HuH-7.5 (cell line): ENCODE results near the gene PYGB.

Experiments
- DNase-seq: peaks from one replicate; pipeline ENCODE4 v3.0.0; 2011; ENCODE audit warnings: low spot score

Gene PYGB

DNA sequence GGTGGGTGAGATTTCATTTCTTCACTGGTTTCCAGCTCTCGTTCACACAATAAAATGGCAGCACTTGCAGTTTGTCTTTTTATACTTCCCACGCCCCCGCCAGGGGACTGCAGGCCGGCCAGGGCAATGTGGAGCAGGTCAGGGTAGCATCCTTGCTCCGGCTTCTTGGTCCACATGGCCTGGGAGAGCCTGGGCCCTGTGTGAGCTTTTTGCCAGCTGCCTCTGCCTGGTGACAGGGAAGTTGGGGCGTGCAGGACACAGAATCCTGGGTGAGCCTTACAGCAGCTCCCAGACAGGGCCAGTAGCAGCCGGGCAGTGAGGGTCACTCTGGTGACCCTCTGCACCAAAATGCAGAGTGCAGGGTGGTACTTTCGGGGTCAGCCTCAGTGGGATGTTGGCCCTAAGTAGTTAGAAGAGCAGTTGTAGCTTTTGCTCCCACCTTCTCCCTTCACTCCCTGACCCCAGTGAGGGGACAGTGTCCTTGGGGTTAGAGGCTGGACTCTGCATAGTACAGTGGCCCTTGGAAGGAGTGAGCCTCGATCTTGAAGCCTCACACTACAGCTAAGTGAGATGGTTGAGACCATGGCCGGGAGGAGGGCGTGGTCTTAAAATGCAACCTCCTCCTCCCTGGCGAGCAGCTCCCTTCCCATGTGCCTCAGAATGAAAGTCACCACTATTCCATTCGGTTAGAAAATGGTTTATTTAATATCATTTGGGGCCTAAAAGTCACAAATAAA is 23.8 kb downstream of the PYGB start:
- no peak for DNase-seq

DNA sequence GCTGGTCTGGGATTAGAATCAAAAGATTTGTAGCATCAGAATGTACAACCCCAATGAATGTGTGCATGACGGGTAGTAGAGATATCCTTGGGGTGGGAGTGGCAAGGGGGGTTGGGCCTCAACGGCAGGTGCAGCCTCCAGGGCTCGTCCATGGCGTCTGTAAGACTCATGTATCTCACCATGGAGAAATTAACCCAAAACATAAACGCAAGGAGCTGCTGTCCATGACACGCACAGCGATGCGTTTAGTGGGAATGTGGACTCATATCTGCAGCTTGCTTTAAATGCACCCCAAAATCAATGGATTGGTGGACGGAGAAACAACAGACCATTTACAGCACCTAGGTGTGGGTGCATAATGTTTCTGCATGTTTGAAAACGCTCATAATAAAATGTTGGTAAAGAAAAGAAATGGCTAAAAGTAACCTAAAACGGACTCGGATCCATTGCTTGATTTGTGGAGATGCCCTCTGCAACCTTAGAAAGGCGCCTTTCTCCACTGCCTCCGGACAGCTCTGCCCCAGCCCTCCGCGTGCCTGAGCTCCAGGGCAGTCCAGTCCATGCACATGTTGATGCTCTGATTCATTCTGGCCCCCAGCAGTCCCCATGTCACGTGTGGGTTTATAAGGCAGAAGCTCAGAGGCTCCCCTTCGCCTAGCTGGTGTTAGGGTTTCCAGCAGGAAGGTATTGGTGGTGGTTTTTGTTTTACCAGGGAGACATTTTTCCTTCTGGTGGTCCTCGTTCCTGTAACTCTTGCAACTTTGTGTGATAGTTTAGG is 24.5 kb downstream of the PYGB start:
- no peak for DNase-seq

DNA sequence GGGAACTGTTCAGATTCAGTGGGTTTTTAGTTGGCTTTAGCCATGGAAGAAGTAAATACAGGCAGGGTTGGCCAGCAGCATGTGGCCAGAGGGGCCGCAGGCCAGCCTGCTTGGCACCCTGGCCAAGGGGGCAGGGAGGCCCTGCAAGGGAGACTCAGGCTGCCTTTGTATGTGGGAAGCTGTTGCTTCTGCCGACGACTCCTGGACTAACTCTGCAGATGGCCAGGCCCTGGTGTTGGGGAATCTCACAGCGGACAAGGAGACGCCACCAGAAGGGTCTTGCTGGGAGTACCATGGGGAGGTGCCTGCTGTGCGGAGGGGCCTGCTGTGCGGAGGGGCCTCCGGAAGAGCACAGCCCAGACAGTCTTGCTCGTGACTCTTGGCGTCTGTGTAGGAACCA is 25.2 kb downstream of the PYGB start:
- DNase-seq: no peak

DNA sequence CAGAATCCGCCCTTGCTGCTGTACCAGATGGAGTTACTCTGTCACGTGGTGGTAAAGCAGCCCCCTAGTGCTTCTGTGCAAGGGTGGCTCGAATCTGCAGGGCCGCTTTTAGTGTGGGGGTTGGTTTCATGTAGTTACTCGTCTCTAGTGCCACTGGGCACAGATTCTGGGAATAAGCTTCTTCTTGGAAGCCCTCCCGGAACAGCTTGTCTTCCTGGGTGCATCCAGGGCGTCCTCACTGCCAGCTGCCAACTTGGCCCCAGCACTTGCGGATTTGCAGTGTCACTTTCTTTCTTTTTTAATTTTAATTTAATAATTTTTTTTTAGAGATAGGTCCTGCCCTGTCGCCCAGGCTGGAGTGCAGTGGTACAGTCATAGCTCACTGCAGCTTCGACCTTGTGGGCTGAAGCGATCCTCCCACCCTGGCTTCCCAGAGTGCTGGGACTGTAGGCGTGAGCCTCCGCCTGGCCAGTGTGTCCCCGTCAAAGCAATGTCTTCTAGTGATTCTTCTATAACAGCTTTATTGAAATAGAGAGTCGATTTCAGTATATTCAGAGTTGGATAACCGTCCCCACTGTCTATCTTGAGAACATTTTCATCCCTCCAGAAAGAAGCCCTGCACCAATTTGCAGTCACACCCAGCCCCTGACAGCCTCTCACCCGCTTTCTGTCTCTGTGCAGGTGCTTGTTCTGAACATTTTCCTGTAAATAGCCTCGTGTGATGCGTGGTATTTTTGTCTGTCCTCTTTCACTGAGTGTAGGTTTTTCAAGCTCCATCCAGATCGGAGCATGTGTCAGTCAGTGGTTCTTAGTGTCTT is 25.9 kb downstream of the PYGB start:
- no peak for DNase-seq

DNA sequence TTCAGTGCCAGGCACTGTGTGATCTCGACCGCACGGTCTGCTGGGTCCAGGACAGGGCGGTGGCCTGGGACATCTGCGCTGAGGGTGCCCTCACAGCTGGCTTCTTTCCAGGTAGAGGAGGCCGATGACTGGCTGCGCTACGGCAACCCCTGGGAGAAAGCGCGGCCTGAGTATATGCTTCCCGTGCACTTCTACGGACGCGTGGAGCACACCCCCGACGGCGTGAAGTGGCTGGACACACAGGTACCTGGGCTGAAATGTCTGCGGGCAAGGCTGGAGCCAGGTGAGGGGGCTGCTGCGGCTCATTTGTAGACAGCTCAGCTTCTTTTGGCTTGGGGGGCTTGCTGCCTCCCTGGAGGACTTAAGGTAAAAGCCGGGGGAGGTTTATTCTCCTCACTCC is 26.6 kb downstream of the PYGB start:
- no peak for DNase-seq

DNA sequence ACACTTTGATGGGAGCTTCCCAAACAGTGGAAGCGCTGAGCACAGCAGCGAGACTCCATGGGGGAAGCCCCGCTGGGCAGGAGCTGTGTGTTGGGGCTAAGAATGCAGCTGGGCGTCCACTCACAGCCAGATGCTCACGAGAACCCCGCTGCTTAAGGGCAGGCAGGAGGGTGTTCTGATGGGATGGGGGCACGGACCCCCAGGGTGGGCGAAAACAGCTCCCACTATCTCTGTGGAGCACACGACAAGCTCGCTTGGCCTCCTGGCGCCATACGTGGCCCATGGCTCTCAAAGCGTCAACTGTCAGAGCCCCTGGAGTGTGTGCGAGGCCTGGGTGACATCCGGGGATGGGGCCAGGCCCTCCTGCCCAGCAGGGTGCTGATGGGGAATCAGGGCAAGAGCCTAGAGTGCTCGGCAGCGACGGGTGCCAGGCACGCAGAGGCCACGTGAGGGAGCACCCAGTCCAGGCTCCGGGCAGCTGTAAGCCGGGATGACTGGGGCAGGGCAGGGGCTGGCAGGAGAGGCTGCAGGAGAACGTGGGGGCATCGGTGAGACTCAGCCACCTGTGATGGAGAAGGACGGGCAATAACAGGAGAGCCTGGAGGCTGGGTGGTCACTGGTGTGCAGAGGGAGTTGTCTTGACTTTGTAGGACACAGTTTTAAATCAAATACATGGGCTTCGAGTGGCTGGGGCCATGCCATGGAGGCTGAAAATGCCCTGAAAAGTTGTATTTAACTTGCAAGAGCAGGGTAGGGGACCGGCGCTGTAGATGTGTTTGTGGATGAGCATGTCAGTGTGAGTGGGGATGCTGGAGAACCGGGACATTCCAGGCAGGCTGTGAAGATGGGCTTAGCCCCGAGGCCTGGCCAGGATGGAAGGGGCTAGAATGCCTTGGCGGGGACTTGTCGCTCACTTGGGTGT is 27.3 kb downstream of the PYGB start:
- DNase-seq: no peak

DNA sequence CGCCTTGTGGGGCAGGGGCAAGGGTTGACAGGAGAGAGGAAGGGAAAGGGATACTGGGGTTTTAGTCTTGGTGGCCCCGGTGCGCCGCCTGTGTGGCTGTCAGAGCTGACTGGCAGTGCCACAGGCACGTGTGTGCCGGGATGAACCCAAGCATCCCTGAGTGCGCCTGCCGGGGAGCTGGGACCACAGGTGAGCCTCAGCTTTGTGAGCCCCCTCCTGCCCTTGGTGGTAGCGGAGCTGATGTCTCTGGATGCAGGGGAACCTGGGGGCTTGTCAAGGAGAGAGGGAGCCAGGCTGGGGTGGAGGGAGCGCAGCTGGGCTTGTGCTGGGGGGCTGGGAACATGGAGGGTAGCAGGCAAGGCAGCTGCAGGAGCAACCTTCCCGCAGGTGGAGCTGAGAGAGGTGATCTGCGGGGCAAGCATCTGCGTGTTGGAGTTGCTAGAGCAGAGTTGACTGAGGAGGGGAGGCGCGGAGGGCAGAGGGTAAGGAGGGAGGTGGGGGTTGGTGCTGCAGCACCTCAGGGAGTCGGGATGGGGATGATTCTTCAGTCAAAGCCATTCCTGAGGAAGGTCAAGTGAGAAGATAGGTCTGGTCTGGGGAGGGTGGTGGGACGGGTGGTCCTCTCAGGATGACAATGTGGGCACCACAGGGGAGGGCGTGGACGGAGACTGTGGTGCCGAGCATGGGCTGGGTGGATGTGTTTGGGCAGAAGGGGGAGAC is 28.1 kb downstream of the PYGB start:
- DNase-seq: no peak

DNA sequence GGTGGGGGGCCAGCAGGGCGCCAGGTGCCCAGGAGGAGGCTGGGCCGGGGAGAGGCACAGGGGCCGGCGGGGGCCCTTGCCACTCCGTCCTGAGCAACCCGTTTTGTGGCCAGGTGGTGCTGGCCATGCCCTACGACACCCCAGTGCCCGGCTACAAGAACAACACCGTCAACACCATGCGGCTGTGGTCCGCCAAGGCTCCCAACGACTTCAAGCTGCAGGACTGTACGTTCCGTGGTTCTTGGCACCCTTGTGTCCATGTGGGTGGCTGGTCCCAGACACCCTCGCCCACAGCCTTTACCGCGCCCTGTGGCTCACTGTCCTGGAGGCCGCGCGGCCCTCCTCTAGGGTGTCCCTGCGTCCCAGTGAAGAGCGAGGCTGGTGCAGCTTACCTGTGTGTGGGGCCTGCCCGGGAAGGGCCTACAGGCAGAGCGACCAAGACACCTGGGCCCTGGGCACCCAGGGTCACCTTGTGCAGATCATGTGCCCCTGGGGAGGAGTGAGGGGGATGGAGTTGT is 28.7 kb downstream of the PYGB start:
- DNase-seq: no peak

DNA sequence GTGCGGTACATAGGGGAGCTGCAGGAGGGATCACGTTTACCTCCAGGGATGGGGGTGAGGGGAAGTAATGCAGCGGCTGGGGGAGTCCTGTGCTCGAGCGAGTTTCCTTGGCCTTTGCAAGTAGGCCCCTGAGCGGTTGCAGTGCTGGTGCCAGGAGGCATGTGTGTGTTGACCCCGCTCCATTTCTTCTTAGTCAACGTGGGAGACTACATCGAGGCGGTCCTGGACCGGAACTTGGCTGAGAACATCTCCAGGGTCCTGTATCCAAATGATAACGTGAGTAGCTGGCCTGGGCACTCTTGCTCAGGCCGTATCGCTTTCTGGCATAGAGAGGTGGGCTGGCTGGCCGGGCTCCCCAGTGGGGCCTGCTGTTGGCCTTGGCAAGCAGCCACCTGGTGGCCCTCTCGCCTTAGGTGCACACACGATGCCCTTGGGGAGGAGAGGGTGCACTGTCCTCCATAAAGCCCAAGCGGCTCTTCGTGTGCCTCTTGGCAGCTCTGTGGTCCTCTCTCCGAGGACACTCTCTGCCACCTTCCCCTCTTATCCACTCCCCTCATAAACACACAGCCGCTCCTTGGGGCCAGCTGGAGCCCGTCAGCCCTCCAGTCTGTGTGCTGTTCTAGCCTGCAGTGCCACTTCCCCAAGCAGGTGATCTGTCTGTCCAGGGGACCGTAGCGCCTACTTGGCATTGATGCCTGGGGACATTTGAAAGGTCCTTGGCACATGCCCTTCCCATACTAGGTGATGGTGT is 29.3 kb downstream of the PYGB start:
- DNase-seq: no peak

DNA sequence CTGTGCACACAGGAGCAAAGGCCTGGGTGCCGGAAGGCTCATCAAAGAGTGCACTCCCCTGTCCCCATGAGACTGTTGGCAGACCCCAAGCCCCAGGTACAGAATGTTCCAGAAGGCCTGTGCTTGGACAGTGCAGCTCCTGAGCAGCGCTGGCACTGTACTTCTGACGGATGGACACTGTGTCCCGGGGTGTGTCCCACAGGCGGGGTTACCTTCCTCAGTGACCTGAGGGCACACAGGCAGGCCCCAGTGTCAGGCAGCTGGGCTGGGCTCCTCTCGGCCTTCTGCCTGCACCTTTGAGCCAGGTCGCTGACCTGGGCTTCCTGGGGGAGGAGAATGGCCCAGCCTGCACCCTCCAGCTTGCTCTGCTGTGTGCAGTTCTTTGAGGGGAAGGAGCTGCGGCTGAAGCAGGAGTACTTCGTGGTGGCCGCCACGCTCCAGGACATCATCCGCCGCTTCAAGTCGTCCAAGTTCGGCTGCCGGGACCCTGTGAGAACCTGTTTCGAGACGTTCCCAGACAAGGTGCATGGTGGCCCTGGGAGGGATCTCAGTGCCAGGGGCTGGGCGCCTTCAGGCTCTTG is 30.1 kb downstream of the PYGB start:
- no peak for DNase-seq

DNA sequence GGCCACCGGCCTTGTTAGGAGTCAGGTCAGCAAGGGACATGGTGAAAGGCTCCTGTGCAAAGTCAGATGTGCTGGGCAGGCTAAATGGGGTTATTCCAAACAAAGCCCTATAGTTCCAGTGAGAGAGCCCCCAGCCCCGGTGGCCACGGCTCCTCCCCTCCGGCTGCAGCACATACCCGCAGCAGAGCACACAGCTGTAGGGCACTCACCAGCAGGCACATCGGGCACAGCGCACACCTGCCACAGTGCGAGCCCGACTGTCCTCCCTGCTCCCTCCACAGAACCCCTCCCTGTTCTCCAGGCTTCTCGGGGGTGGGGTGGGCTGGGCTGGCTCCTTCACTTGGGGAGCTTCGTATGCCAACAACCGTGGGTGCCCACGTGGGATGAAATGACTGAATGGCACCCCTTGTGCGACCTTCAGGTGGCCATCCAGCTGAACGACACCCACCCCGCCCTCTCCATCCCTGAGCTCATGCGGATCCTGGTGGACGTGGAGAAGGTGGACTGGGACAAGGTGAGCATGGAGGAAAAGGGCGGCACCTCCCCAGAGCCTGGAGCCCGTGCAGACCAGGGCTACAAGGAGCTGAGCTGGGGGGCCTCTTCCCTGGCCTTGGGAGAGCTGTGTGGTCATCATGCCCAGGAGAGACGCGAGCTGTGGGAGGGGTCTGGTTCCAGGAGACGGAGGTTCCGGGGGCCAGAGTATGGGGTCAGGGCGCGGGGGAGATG is 30.9 kb downstream of the PYGB start:
- no peak for DNase-seq

DNA sequence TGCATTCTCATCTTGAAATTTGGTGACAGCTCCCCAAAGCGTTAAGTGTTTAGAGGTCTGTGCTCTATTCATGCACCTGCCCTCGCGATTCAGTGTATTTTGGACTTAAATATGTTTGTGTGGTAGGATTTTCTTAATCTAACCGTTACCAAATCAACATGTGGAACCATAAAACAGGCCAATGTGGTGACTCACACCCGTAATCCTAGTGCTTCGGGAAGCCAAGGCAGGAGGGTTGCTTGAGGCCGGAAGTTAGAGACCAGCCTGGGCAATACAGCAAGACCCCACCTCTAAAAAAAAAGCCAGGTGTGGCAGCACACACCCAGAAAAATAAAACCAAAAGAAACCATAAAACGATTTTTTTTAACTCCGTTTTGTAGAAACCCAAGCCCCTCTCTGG is 31.5 kb downstream of the PYGB start:
- DNase-seq: no peak

DNA sequence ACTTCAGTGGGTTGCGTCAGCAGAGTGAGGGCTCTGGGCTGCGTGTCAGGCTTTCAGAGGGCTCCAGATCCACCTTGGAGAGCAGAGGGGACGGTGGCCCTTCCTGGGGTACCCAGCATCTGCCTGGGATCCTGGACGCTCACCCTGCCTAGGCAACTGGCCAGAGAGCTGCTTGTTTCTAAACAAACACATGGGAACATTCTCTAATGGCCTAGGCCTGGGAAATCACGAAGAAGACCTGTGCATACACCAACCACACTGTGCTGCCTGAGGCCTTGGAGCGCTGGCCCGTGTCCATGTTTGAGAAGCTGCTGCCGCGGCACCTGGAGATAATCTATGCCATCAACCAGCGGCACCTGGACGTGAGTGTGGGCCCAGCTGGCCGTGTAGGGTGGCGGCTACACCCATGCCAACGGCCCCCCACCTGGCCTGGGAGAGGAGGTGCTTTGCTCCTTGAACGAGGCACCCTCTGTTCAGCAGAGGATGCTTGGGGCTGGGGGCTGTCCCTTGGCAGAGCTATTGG is 32.2 kb downstream of the PYGB start:
- no peak for DNase-seq

DNA sequence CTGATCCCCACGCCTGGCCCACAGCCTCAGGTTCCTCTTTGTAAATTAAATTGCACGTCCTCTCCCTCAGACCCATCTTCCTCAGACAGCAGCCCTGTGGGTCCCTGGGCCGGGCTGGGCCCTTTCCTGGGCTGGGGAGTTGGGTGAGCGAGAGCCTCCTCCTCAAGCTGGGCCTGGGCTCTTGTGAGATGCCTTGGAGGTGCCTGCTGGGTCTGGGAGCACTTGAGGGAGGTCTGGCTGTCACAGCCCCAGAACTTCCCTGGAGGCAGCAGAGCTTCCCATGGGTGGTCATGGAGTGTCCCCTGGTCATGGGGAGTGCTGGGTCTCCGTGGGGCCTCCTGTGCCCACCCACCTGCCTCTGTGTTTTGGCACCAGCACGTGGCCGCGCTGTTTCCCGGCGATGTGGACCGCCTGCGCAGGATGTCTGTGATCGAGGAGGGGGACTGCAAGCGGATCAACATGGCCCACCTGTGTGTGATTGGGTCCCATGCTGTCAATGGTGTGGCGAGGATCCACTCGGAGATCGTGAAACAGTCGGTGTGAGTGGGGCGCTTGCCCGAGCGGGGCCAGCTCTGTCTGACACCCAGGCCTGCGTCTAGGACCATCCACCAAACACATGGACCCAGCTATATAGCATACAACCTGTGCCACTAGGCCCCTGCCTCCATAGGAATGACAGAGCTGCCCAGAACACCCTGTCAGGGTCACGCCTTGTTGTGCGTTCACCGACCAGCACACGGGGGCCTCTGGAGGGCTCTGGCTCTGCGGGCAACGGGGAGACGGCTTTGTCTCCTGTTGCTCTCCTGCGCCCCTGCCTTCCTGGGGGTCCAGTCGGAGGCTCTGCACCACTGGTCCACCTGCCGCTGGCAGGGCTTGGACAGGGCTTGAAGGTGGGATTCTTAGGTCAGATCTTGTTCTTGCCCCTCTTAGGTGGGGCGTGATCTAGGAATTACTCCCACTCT is 33.0 kb downstream of the PYGB start:
- no peak for DNase-seq

DNA sequence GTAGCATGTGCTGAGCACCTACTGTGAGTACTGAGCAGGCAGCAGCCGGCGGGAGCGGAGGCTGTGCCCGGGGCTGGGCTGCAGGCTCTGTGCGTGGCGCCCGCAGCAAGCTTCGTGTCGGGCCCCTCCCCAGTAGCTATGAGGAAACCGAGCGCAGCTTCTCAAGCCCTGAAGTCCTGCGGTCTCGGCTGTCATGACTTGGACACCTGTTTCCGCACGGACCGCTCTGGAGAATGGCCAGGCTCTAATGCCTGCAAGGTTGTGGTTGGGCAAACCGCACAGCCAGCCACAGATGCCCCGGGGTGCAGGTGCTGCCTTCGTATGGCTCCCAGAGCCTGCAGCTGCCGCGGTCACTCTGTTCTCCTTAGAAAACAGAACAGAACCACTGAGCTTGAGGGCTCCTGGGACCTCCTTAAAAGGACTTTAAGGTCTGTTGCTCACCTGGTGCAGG is 33.7 kb downstream of the PYGB start:
- no peak for DNase-seq

DNA sequence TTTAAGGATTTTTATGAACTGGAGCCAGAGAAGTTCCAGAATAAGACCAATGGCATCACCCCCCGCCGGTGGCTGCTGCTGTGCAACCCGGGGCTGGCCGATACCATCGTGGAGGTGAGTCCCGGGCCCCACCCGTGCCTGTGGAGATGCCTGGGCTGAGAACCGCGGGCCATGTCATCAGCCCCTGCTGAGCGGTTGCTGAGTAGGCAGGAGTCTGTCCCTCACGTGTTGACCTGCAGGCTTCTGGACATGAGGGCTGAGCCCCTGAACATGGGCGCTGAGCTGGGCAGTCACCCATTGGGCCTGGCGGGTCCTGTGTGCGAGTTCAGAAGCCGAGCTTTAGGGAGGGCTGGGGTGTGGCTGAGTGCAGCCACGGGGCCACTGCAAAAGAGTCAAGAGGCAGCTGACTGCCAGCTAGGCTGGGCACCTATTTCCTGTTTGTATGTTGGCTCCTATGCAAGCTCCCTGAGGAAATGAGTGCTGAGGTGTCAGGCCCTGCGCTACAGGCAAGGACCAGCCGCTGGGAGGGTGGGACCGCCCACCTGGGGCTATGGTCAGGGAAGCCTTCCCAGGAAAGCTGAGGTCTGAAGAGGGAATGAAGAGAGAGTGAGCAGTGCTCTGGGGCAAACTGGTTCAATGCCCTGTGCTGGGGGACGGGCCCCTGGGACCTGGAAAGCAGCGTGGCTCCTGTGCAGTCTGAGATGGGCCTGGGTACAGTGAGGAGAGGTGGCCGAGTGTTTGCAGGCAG is 34.3 kb downstream of the PYGB start:
- no peak for DNase-seq

DNA sequence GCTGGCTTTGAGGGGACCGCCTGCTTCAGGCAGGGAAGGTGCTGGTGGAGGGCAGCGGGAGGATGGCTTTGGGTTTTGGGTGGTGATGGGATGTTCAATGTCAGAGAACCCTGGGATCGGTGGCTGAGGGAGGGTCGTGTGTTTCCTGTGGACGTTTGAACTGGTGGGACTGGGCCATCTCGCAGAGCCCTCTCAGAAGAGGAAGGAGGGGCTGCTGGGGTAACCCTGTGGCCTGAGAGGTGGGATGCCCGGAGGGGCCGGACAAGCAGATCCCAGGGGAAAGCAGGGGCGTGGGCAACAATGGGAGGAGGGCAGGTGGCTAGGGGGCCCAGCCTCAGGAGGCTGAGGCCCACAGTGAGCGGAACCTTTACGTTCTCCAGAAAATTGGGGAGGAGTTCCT is 34.9 kb downstream of the PYGB start:
- no peak for DNase-seq
